ENCODE data around the gene ATP4B.
"Not testable (repeated sequence)": the region's sequence is repeated elsewhere in the genome, so short reads cannot be mapped to it uniquely, and the experiment has no call there.

- TF ChIP-seq, protein P1, sequence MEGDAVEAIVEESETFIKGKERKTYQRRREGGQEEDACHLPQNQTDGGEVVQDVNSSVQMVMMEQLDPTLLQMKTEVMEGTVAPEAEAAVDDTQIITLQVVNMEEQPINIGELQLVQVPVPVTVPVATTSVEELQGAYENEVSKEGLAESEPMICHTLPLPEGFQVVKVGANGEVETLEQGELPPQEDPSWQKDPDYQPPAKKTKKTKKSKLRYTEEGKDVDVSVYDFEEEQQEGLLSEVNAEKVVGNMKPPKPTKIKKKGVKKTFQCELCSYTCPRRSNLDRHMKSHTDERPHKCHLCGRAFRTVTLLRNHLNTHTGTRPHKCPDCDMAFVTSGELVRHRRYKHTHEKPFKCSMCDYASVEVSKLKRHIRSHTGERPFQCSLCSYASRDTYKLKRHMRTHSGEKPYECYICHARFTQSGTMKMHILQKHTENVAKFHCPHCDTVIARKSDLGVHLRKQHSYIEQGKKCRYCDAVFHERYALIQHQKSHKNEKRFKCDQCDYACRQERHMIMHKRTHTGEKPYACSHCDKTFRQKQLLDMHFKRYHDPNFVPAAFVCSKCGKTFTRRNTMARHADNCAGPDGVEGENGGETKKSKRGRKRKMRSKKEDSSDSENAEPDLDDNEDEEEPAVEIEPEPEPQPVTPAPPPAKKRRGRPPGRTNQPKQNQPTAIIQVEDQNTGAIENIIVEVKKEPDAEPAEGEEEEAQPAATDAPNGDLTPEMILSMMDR (optimal IDR thresholded peaks at IDR 0.05 in 1 of 3, IDR thresholded peaks at IDR 0.05 in 1 of 3, conservative IDR thresholded peaks at IDR 0.05 in 1 of 3; ENCODE audit: extremely low read depth in 1 of 3, insufficient read depth in 2 of 3, low read length in 3 of 3), result not testable (repeated sequence)
- not testable (repeated sequence) for TF ChIP-seq EZH2 (IDR thresholded peaks at IDR 0.05; ENCODE audit: low read length)
Measured at GRCh38 chr13:113624640-113625304, 33.2 kb downstream of the ATP4B start.

All from keratinocyte (primary cell).